HG03571 (cell line): ENCODE data around the gene SLC1A3.
A peak's percentile ranks its signal among the peaks of the same experiment; 100 is the strongest.

Source experiments
- ATAC-seq: cut with Tn5 transposase; IDR thresholded peaks from one replicate; pipeline ENCODE4 v1.9.1; 2021; ENCODE audit not compliant: unreplicated experiment

SLC1A3 gene

GRCh38 chr5:36599986-36600779 lies 6.2 kb upstream of the SLC1A3 start:
- ATAC-seq: no peak

DNA sequence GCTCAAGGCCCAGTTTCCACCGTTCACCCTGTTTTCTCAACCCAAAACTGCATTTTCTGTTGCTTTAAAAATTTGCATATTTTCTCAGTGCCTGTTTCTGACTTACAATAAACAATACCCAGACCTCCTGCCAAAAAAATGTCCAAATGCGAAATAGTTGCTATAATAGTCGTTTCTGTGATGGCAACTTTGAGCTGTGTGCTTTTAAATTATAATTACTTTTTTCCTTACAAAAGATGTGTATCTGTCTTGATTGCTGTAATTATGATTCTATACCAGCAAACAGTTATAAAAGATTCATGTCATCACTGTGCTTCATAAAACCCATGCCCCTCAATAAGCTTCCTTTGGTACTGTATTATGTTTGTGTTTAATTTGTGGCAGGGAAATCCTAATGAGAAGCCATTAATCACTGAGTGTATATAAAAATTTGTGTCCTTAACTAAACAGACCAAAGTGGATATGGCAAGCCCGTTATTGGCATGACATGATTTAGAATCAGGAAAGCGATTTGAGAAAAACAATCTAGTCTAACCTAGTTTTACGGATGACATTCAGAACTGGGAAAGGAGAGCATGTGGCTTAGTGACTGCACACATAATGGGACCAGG lies 5.4 kb upstream of the SLC1A3 start:
- no peak for ATAC-seq

DNA sequence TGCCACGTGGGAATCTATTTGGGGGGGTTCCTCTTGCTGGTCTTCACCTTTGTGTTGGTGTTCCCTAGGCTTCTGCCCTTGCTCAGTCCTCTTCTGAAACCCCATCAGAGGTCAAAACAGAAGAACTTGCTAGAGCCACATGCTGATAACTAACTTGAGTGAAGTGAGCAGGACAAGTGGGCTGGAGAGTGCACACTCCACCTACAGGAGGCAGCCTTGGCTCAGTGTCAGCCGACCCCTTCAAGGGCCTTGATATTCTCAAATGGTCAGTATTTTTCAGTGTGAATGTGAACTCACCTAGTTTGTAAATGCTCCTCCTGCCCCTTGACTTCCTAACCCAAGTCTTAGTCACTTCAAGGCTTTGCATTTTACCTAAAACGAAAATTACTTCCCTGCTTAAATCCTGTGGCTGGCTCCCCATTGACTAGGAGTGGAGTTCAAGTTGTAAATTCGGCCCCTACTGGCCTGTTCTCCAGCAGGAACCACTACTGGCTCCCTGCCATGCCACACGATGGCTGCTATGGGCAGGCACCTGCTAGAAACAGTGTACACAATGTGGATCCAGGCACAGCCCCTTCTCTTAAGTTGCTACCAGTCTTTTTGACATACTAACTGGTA lies 3.6 kb upstream of the SLC1A3 start:
- ATAC-seq: no peak

GRCh38 chr5:36605241-36605640 lies 1.2 kb upstream of the SLC1A3 start:
- ATAC-seq: no peak

- ATAC-seq: peak; percentile 14
Observed at GRCh38 chr5:36606036-36606427, 374 bp upstream of the SLC1A3 start.

- ATAC-seq: no peak
Observed at GRCh38 chr5:36607114-36607571, 737 bp downstream of the SLC1A3 start.

- no peak for ATAC-seq
Observed at GRCh38 chr5:36607838-36608783, 1.7 kb downstream of the SLC1A3 start.

- ATAC-seq: no peak
Observed at GRCh38 chr5:36610621-36611020, 4.2 kb downstream of the SLC1A3 start.

GRCh38 chr5:36611520-36612274 lies 5.3 kb downstream of the SLC1A3 start:
- no peak for ATAC-seq

DNA sequence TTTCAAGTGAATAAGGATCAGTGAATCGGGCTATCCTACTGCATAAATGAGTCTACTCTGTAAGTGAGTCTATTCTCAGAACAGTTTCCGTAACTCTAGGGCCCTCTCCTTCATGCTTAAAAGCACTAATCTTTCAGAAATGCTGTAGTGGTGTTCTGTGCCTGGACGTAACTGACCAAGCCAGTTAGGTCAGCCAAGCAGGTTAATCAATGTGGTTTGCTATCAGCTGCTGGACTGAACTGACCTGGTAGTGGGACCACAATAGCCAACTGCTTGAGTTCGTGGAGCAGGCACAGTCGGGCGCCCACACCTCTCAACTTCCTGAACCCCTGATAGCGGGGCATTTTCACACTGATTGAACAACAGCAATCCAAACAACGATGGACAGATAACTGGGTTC lies 6.8 kb downstream of the SLC1A3 start:
- no peak for ATAC-seq

DNA sequence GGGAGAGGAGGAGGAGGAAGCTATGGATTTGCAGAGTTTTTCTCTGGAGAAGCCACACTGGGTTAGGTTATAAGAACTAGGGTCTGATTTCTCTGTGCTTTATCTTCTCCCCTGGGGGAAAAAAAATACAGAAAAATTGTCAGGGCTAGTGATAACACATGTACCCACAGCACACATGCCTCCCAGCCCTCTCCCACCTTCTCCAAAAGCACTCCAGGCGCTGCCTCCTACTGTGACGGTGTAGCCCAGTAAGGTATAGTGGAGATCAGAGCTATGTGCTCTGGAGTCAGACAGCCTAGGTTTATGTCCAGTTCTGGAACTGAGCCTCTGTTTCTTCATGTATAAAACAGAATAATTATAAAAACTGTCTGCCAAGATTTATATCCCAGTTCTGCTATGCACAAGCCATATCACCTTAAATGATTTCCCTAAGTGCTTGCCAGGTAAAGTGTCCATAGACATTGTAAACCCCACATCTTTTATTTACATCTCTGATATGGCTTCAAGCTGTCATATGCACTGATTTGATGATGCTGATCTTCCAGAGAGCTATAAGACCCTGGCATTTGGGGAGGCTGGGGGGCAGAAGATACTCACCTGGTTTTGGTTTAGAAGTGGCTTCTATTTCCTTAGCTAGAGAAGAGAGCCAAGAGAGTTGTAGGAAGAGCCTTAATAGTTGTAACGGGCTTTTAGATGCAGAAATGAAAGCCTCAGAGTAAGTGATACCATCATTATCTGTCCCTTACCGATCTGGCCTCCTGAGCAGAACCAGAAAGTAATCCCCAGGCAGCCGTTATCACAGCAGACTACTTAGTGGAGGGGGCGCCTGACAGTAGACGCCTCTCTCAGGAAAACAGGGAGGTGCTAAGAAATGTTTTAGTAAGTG lies 7.6 kb downstream of the SLC1A3 start:
- no peak for ATAC-seq

GRCh38 chr5:36614657-36615308 lies 8.4 kb downstream of the SLC1A3 start:
- ATAC-seq: no peak

GRCh38 chr5:36619012-36619635 lies 12.7 kb downstream of the SLC1A3 start:
- no peak for ATAC-seq

DNA sequence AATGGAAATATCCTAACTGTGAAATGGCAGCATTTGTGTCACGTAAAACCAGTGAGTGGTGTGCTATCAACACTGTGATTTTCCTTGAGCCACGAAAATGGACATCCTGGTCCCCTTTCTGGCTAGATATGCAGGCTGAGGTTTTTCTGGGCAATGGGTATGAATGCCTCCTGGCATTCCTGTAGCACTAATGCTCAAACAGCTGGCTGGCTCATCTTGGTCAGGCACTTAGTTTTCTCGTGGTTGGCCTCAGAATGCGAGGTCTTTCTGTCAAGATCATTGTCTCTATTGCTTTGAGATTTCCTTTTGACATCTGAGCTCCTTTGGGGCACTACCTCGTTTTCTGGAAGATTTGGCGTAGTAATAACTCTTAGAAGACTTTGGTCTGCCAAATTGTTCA lies 15.6 kb downstream of the SLC1A3 start:
- no peak for ATAC-seq

GRCh38 chr5:36623832-36624231 lies 17.4 kb downstream of the SLC1A3 start:
- no peak for ATAC-seq

GRCh38 chr5:36624277-36624676 lies 17.9 kb downstream of the SLC1A3 start:
- no peak for ATAC-seq

DNA sequence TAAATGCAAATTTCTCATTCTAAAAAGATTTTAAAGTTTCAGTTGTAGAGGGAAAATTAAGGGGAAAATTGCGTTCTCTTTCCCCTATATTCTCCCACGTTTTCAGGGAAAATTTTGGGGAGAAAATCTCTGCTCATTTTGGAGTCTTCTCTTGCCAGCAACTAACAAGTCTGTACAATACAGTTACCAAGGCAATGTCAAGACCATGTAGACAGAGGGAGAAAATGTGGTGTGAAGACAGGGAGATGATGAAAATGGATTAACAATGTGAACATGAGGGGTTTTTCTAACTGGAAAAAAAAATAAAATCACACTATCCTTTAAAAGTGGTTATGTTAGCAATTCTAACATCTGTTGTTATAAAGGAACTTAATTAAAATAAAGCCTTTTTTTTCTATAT lies 22.3 kb downstream of the SLC1A3 start:
- ATAC-seq: no peak

DNA sequence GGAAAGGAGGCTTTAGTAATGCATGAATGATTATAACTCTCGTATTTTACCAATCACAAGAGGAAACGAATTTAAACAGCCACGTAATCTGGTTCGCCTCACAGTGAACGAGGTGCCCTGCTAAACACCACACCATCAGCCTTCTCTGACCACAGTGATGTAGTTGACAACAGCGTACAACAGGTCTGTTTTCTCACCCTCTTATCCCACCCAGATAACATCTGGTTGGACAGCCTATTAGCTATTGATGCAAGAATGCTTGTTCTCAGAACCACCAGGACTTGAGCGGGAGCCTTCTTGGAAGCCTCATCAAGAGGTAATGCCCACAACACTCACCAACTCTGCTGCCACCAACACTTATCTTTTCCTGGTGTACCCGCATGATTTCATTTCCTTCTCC lies 23.3 kb downstream of the SLC1A3 start:
- no peak for ATAC-seq
